ENCODE measurements around the gene TROAP.
"Not testable (repeated sequence)": the region's sequence is repeated elsewhere in the genome, so short reads cannot be mapped to it uniquely, and the experiment has no call there.

DNA sequence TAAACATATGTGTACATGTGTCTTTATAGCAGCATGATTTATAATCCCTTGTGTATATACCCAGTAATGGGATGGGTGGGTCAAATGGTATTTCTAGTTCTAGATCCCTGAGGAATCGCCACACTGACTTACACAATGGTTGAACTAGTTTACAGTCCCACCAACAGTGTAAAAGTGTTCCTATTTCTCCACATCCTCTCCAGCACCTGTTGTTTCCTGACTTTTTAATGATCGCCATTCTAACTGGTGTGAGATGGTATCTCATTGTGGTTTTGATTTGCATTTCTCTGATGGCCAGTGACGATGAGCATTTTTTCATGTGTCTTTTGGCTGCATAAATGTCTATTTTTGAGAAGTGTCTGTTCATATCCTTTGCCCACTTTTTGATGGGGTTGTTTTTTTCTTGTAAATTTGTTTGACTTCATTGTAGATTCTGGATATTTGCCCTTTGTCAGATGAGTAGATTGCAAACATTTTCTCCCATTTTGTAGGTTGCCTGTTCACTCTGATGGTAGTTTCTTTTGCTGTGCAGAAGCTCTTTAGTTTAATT lies 12.5 kb upstream of the TROAP start:
- TF ChIP-seq POLR2A (IDR thresholded peaks at IDR 0.05; ENCODE audit: low read length); GATA1 (IDR thresholded peaks at IDR 0.05; ENCODE audit: low read depth, low read length): not testable (repeated sequence)

Measured in erythroblast (primary cell).